GM10847 (cell line): ENCODE measurements around the gene TOP3A.

ENCODE experiments used
- POLR2A ChIP-seq: IDR thresholded peaks from 2 replicates; pipeline ENCODE4 v1.6.1; 2011; ENCODE audit not compliant: insufficient read length; ENCODE audit errors: extremely low read depth

Gene TOP3A

DNA sequence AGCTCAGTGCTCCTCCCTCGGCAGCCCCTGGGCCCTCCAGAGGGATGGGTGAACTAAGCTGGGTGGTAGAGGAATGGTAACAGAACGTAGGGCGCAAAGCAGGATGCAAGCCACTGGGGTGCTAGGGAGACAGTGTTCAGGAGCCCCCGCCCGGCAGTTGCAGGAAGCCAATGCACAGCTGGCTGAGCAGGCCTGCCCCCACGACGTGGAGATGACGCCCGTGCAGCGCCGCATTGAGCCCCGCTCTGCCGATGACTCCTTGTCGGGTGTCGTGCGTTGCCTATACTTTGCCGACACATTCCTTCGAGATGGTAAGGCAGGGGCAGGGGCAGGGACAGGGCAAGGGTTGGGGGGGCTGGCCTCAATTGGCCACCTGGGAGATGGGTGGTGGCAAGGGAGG lies 76.5 kb downstream of the TOP3A start:
- TF ChIP-seq POLR2A, result no peak

DNA sequence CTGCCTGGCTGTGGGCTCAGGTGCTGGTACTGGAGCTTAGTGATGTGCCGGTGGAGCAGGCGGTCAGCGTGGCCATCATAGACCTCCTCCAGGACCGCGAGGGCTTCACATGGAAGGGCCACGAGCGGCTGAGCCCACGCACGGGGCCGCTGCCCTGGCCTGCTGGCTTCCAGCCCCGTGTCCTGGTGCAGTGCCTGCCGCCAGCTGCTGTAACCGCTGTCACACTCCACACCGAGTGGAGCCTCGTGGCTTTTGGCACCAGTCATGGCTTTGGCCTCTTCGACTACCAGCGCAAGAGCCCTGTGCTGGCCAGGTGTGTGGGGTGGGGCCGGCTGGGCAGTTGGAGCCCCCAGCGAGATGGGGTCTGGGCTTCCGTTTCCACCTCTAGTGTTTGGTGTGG lies 77.3 kb downstream of the TOP3A start:
- TF ChIP-seq POLR2A, result no peak

DNA sequence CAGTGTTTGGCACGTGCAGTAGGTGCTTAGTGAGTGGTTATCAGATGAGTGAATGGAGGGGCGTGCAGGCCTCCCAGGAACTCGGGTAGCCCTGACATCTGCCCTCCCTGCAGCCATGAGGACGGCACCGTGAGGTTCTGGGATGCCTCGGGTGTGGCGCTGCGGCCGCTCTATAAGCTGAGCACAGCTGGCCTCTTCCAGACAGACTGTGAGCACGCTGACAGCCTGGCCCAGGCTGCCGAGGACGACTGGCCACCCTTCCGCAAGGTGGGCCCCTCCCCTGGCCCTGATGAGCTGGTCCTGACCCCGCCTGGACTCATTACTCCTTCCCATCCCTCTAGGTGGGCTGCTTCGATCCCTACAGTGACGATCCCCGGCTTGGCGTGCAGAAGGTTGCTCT lies 78.3 kb downstream of the TOP3A start:
- no peak for TF ChIP-seq POLR2A

DNA sequence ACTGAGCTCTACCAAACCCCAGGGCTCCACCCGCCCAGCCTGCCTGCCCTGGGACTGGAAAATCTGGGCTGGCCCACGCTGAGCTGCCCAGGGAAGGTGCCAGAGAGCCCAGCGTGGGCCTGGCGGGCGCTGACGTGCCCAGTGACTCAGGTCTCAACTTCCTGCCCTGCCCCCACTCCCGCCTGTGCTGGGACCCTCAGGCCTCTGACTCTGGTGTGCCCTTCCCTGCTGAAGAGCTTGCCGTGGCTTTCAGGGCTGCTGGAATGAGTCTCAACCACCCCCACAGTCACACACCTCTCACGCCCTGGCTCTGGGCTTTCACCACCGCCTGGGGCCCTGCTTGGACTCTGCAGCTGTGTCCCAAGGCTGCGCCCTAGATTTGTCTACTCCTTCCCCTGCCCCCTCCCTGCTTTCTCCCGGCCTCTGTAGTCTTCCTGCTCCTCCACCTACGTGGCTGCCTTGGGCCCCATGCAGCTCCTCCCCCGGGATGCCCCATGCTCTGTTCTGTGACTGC lies 79.0 kb downstream of the TOP3A start:
- no peak for TF ChIP-seq POLR2A

DNA sequence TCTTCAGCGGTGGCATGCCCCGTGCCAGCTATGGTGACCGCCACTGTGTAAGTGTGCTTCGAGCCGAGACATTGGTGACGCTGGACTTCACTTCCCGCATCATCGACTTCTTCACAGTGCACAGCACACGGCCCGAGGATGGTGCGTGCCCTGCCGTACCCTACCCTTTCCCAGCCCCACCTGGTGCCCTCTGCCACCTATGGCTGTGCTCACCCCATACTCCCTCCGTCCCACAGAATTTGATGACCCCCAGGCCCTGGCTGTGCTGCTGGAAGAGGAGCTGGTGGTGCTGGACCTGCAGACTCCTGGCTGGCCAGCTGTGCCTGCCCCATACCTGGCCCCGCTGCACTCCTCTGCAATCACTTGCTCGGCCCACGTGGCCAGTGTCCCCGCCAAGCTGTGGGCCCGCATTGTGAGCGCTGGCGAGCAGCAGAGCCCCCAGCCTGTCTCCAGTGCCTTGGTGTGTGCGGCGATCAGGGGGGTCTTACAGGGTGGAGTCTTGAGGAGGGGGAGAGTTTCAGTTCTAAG lies 79.9 kb downstream of the TOP3A start:
- no peak for TF ChIP-seq POLR2A

DNA sequence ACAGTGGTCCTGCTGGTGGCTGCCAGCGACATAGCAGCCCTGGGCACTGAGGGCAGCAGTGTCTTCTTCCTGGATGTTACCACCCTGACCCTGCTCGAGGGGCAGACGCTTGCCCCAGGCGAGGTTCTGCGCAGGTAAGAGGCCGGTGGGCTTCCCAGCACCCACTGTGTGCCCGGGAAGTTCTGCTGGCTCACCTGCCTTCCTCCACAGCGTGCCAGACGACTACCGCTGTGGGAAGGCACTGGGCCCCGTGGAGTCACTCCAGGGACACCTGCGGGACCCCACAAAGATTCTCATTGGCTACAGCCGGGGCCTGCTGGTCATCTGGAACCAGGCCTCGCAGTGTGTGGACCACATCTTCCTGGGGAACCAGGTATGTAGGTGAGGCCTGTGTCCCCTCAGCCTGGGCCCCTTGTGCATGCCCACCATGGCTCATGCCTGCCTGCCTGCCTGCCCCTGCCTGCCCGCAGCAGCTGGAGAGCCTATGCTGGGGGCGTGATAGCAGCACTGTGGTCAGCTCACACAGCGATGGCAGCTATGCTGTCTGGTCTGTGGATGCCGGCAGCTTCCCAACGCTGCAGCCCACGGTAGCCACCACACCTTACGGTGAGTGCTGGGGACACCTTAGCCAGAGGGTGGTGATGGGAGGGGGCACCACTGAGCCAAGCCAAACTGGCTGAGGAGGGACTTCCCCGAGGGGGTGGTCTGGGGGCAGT lies 80.8 kb downstream of the TOP3A start:
- no peak for TF ChIP-seq POLR2A

DNA sequence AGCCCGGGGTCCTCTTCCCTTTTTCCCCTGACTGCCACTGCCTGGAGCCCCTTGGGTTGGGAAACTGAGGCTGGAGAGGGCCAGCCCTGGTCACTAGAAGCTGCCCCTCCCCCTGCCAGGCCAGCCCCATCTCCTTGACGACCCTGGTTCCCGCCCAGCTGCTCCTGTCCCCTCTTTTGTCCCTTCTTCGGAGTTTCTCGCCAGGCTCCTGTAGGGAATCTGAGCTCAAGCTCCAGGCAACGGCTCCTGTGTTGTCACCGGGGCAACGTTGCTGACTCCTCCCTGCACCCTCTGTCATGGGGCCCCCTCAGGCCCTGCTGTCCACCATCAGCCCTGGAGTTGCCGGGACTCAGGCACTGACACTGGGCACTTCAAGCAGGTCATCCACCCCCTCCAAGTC lies 83.6 kb downstream of the TOP3A start:
- no peak for TF ChIP-seq POLR2A

DNA sequence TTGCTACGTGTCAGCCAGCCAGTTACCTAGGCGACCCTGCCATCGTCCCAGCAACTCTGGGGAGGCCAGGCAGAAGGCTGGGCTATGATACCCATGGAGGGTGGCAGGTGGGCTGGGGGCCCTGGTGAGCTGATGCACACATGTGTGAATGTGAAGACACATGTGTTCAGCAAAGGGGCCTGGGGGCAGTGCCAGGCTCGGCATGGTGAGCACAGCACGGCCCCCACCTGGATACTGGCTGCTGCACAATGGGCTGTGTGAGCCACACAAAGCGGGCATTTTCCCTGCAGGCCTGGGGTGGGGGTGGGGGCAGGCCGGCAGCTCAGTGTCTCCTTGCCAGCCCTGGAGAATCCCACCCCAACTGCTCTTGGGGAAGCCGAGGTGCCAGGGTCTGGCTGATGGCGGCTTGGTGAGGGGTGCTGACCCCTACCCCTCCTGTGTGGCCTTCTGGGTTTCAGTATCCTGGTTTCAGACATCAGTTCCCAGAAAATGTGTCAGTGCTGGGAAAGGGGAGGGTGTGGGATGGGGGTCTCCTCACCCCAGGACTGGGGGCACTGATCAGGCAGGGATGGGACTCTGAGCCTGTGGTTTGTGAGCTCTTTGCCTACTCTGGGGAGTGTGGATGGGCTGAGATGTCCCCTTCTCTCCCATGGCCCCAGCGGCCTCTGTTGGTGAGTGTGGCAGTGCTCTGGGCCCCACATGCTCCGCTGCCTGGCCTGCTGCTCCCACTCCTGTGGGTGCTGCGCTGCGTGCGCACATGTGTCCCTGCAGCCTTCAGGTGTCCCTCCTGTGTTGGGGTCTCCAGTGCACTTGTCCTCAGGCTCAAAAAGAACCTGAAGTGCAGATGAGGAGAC lies 84.3 kb downstream of the TOP3A start:
- no peak for TF ChIP-seq POLR2A

DNA sequence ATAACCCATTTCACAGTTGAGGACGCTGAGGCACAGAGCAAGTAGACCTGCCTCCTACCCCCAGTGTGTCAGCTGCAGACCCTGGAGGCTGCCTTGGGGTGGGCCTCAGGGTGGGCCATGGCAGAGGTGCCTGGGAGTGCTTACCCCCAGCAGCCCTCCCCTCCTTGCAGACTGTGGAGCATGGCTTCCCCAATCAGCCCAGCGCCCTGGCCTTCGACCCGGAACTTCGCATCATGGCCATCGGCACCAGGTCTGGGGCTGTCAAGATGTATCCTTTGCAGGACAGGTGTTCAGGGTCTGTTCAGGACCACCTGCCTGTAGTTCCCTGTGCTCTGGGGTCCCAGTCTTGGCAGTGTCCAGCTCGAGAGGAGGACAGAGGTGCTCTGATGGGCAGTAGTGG lies 85.0 kb downstream of the TOP3A start:
- TF ChIP-seq POLR2A, result no peak

DNA sequence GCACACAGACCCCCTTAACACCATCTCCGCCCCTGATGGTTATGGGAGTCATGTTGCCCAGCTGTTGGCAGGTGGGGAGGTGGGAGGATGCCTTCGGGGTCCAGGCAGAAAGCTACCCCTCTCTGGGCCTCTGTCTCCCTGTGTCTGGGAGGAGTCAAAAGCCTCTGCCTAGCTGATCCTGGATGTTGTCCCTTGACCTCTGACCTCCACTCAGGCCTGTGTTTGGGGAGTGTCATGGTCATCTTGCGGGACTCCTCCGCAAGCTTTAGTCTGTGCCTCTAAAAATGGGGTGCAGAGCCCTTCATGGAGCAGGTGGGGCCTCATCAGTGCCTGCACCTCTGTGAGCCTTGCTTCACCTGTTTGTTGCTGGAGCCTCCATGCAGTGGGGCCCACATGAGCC lies 85.5 kb downstream of the TOP3A start:
- TF ChIP-seq POLR2A, result no peak

DNA sequence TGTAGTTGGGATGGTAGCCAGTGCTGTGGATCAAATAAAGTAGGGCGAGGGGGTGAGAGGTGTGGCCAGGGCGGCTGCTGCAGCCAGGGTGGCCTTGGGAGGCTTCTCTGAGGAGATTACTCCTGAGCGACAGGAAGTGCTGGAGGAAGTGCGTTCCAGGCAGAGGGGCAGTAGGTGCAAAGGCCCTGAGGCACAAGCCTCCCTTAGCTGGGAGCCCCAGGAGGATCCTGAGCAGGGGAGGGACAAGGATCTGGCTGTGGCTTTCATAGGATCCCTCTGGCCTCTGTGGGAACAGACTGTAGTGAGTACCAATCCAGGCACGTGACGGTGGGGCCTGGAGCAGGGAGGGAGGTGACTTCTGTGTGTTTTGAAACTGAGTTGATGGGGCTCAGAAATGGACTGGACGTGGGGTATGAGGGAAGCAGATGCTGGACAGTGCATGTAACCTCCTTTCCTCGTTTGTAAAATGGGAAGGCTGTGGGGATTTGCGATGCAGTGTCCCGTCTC lies 86.6 kb downstream of the TOP3A start:
- no peak for TF ChIP-seq POLR2A

DNA sequence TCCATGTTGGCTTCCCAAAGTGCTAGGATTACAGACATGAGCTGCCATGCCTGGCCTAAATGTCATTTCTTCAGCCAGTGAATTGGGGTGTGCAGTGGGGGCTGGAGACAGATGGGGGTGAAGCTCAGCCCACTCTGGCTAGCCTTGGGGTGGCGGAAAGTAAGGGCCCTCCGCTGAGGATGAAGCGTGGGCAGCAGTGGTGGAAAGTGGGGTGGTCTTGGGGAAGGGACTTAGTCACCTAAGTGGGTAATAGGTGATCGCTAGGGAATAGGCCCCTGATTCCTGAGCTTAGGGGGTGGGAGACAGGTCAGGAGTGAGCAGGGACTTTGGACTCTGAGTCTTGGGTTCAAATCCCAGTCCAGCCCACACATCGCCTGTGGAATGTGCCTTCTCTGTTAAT lies 87.2 kb downstream of the TOP3A start:
- TF ChIP-seq POLR2A, result no peak

DNA sequence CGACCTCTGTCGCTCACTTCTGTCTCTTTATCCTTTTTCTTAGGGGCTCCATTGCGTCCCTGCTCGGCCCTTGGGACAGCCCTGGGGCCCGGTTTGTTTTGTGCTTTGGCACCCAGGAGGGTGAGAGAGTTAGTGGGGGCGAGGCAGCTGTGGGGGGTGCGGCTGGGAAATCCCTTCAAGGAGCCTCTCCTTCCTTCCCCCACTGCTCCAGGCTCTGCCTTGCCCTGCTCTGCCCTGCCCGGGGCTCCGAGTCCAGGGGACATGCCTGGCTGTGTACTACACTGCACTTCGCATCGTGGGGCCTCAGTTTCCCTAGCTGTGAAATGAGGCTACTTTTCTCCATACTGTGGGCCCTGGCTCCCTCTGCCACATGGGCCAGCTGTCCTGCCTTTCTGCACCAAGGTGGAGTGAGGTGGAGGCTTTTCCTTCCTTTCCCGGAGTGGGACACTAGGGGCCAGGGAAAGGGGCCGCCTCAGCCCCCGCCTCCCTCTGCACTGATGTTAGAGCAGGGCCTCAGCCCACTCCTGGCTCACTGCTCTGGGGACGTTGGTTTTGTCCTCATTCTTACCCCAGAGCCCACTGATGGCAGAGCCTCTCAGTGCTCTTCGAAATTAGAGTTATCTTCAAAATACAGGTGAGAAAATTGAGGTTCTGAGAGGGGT lies 88.4 kb downstream of the TOP3A start:
- no peak for TF ChIP-seq POLR2A

DNA sequence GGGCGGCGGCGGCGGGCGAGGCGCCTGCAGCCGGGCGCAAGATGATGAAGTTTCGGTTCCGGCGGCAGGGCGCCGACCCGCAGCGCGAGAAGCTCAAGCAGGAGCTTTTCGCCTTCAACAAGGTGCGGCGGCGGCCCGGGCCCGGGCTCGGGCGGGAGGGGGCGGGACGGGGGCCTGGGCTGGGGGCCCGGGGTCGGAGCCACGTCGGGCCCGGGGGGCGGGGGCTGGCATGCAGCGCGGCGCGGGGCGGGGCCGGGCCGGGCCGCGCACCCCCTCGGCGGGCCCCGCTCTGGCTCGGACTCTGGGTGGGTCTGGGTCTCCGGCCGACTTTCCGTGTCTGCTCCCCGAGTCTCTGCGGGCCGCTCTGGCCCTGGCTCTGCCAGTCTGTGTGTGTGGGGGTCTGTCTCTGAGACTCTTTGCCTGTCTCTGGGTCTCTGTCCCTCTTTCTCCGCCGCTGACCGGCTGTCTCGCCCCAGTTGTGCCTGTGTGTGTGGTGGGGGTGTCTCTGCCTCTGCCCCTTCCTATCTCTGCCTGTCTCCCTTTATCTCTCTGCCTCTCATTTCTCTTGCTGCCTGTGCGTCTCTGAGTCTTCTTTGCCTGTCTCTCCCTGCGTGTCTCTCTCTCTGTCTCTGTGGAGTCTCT lies 89.0 kb downstream of the TOP3A start:
- no peak for TF ChIP-seq POLR2A

DNA sequence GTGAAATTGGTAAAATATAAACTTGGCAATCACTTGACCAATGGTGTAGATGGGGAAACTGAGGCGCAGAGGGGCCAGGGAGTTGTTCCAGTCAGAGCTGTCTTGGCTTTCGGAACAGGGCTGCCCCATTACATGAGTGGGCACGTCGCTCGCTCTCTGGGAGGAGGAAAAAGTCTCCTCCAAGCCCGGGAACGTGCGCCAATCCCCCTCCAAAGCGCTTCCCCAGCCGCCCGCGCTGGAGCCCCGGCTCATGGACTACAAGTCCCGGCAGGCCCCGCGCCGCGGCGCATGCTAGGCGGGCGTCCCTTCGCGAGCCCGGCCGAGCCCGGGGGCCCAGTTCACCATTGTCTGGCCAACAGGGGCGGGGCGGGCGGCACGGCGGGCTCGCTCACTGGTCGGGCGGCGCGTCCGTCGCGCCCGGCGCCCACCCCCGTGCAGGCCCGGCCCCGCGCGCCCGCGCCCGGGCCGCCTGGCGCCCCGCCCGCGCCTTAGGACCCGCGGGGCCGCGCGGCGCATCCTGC lies 89.6 kb downstream of the TOP3A start, which contains the start of gene LLGL1:
Gene LLGL1 (plus strand): TSS at position 515 of the 521 bp plus-strand sequence. CDS start 48 bp downstream, outside the sequence.
- no peak for TF ChIP-seq POLR2A
